PFSK-1 (cell line): Measurements from ENCODE around the gene TPCN1.

ENCODE experiments used
- FOXP2 ChIP-seq: optimal IDR thresholded peaks from 2 replicates; pipeline ENCODE3; 2011; ENCODE audit warnings: borderline replicate concordance, control low read depth, inconsistent platforms; ENCODE audit not compliant: insufficient read depth; ENCODE audit errors: extremely low read length, extremely low read depth
- POLR2AphosphoS5 ChIP-seq: IDR thresholded peaks from 2 replicates; pipeline ENCODE4 v1.6.1; 2012; ENCODE audit warnings: low read depth, mild to moderate bottlenecking, control low read depth, low read length, moderate library complexity
- REST ChIP-seq, 2 experiments: IDR thresholded peaks; 2 replicates each; pipeline versions ENCODE4 v1.6.1 to v1.8.0; 2011 to 2012; ENCODE audit warnings: low read depth in 2 of 2, low read length in 2 of 2, control low read depth in 1 of 2, inconsistent platforms in 1 of 2, mild to moderate bottlenecking in 1 of 2, moderate library complexity in 1 of 2; ENCODE audit not compliant: insufficient read depth in 1 of 2
- SIN3A ChIP-seq: IDR thresholded peaks from 2 replicates; pipeline ENCODE4 v1.6.1; 2012; ENCODE audit warnings: mild to moderate bottlenecking, low read length, moderate library complexity, borderline replicate concordance; ENCODE audit not compliant: insufficient read depth
- TAF1 ChIP-seq: IDR thresholded peaks from 2 replicates; pipeline ENCODE4 v1.6.1; 2012; ENCODE audit warnings: low read length, control low read depth, borderline replicate concordance; ENCODE audit not compliant: insufficient read depth

The TPCN1 gene

GRCh38 chr12:113239811-113240331, 18.6 kb downstream of the TPCN1 start:
- TF ChIP-seq POLR2AphosphoS5 (no peak), TAF1 (no peak), FOXP2 (no peak), SIN3A (no peak), REST (IDR thresholded peaks at IDR 0.05; ENCODE audit: insufficient read depth in 1 of 2, low read depth in 2 of 2, low read length in 2 of 2) (no peak)

GRCh38 chr12:113240395-113240794, 19.1 kb downstream of the TPCN1 start:
- no peak for TF ChIP-seq FOXP2
- TF ChIP-seq TAF1: no peak
- TF ChIP-seq REST (IDR thresholded peaks at IDR 0.05; ENCODE audit: insufficient read depth in 1 of 2, low read depth in 2 of 2, low read length in 2 of 2): no peak
- TF ChIP-seq SIN3A: no peak
- no peak for TF ChIP-seq POLR2AphosphoS5

GRCh38 chr12:113241191-113242025, 20.1 kb downstream of the TPCN1 start:
- TF ChIP-seq FOXP2 (no peak), TAF1 (no peak), REST (IDR thresholded peaks at IDR 0.05; ENCODE audit: insufficient read depth in 1 of 2, low read depth in 2 of 2, low read length in 2 of 2) (no peak), POLR2AphosphoS5 (no peak), SIN3A (no peak)

- TF ChIP-seq SIN3A (no peak), TAF1 (no peak), FOXP2 (no peak), POLR2AphosphoS5 (no peak), REST (IDR thresholded peaks at IDR 0.05; ENCODE audit: insufficient read depth in 1 of 2, low read depth in 2 of 2, low read length in 2 of 2) (no peak)
Observed at GRCh38 chr12:113242026-113242418, 20.8 kb downstream of the TPCN1 start.

- TF ChIP-seq TAF1 (no peak), REST (IDR thresholded peaks at IDR 0.05; ENCODE audit: insufficient read depth in 1 of 2, low read depth in 2 of 2, low read length in 2 of 2) (no peak), FOXP2 (no peak), POLR2AphosphoS5 (no peak), SIN3A (no peak)
Observed at GRCh38 chr12:113242560-113242959, 21.3 kb downstream of the TPCN1 start.
